Testis (tissue), 5 donors: Measurements from ENCODE around the gene MAS1. TPM values are rescaled to one million over a fixed set of nuclear protein-coding genes. Genes with fewer than 3 reads are reported as not detected.
"Not testable (repeated sequence)": the region's sequence is repeated elsewhere in the genome, so short reads cannot be mapped to it uniquely, and the experiment has no call there.

Experiments used
- DNase-seq: peaks from one replicate; pipeline ENCODE4 v3.0.0-alpha.2; 2019
- H3K27ac ChIP-seq, 2 donors: fragments of 200-600 bp; sonication (generic); one replicate each; pipeline ENCODE4 v1.5.1; 2019
- H3K27me3 ChIP-seq: fragments of 200-600 bp; sonication (generic); one replicate; pipeline ENCODE4 v1.5.1; 2019
- H3K36me3 ChIP-seq: fragments of 200-600 bp; sonication (generic); one replicate; pipeline ENCODE4 v1.5.1; 2017; ENCODE audit warnings: low read depth; ENCODE audit errors: missing control alignments
- H3K4me1 ChIP-seq: fragments of 200-600 bp; sonication (generic); one replicate; pipeline ENCODE4 v1.5.1; 2019
- H3K4me3 ChIP-seq, 2 donors: fragments of 200-600 bp; sonication (generic); one replicate each; pipeline ENCODE4 v1.5.1; 2017 to 2019
- H3K9me3 ChIP-seq: fragments of 200-600 bp; sonication (generic); one replicate; pipeline ENCODE4 v1.5.1; 2017
- POLR2A ChIP-seq: fragments of 450-650 bp; IDR thresholded peaks from one replicate; pipeline ENCODE4 v1.6.1; 2017; ENCODE audit warnings: antibody characterized with exemption, mild to moderate bottlenecking, moderate library complexity
- WGBS, 2 donors: methylation state at CpG; one replicate each; pipeline ENCODE4 v1.1.5; 2018; 5-methylcytosine and 5-hydroxymethylcytosine counted together
- intact Hi-C: fragments of 100-400 bp; cut with DNase I; formaldehyde crosslinking; loops from one replicate; pipeline ENCODE4 v1.15.1; 2023; ENCODE audit warnings: low total_unique reads
- long read RNA-seq, 2 donors: transcript quantifications; one replicate each; lab custom pipeline, GENCODE V29; 2026
- polyA plus RNA-seq: library from polyadenylated mRNA; stranded (reverse); fragments of 350-450 nt; fragmentation: Illumina TruSeq; extraction: RNeasy Lipid Tissue Mini Kit (QIAGEN cat#74804); gene quantifications from one replicate; pipeline ENCODE4 v1.2.3, GENCODE V29; 2014; ENCODE audit warnings: low read depth, low replicate concordance; ENCODE audit not compliant: insufficient read depth
- total RNA-seq, 2 donors: library from RNA; depleted of rRNA; stranded (reverse); fragments of >200 nt; gene quantifications; one replicate each; pipeline ENCODE4 v1.2.3, GENCODE V29; 2016
- TF ChIP-seq, protein P1 (sequence below), 3 experiments: fragments of 450-650 bp in 2 of 3; fragments of 200-600 bp in 1 of 3; sonication (generic) in 1 of 3; IDR thresholded peaks; one replicate each; pipeline ENCODE4 v1.5.1; 2016 to 2019; ENCODE audit warnings: antibody characterized with exemption in 3 of 3, mild to moderate bottlenecking in 2 of 3, moderate library complexity in 1 of 3

The MAS1 gene
- total RNA-seq (under 1 TPM; 0.19 to 0.39 TPM), polyA plus RNA-seq (0.16 TPM)
- long read RNA-seq, donor 1 = 0 reads
- long read RNA-seq, donor 2 = 0 reads

GRCh38 chr6:159890792-159891191 lies at the start of gene MAS1:
MAS1 (plus strand) TSS chr6:159890988; CDS start chr6:159906956, 15,968 bp downstream.
- DNase-seq = no peak
- Histone ChIP-seq H3K9me3 (no peaks in the 10 kb centered on the region), H3K27me3 (no peaks in the 10 kb centered on the region), H3K4me1 (no peaks in the 10 kb centered on the region), H3K36me3 (no peaks in the 10 kb centered on the region), H3K4me3 (no peak within 1 kb of the TSS), H3K27ac (no peak within 1 kb of the TSS)
- TF ChIP-seq POLR2A = no peak
- TF ChIP-seq, protein P1, sequence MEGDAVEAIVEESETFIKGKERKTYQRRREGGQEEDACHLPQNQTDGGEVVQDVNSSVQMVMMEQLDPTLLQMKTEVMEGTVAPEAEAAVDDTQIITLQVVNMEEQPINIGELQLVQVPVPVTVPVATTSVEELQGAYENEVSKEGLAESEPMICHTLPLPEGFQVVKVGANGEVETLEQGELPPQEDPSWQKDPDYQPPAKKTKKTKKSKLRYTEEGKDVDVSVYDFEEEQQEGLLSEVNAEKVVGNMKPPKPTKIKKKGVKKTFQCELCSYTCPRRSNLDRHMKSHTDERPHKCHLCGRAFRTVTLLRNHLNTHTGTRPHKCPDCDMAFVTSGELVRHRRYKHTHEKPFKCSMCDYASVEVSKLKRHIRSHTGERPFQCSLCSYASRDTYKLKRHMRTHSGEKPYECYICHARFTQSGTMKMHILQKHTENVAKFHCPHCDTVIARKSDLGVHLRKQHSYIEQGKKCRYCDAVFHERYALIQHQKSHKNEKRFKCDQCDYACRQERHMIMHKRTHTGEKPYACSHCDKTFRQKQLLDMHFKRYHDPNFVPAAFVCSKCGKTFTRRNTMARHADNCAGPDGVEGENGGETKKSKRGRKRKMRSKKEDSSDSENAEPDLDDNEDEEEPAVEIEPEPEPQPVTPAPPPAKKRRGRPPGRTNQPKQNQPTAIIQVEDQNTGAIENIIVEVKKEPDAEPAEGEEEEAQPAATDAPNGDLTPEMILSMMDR (IDR thresholded peaks at IDR 0.05) = no peak
- intact Hi-C loops = no loop called here
- 77 to 81% methylated on average over 5 to 7 of the region's 7 CpGs for WGBS, 2 donors

DNA sequence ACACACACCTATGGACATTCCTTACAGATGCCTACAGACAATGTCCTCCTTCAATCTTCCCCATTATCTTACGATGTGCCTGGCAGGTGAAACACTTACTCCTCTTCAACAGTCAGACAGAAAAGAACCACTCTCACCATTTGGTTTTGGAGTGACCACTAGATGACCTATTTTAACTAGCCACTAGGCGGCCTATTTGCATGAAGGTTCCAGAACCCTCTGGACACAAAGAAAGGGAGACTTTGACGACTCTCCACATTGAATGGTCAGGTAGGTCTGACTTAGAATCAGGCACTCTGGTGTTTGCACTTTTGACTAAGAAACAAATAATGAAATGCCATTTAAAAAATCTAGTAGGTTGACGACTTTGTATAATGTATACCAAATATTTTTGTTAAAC lies 48.8 kb upstream of the MAS1 start:
- intact Hi-C loops = no loop called here

GRCh38 chr6:159844737-159845645 lies 45.8 kb upstream of the MAS1 start:
- H3K36me3 ChIP-seq = no peaks in the 10 kb centered on the region
- H3K27ac ChIP-seq = no peak overlapping the region
- DNase-seq = no peak
- TF ChIP-seq, protein P1 (IDR thresholded peaks at IDR 0.05) = no peak
- no peak for TF ChIP-seq POLR2A
- intact Hi-C loops = no loop called here
- H3K4me3 ChIP-seq = no peak overlapping the region
- WGBS, 2 donors = 84 to 94% methylated on average over 9 to 12 of the region's 13 CpGs
- no peaks in the 10 kb centered on the region for H3K4me1 ChIP-seq
- no peaks in the 10 kb centered on the region for H3K9me3 ChIP-seq
- no peaks in the 10 kb centered on the region for H3K27me3 ChIP-seq

More for the DNA sequence above, 48.8 kb upstream of the MAS1 start:
- H3K36me3 ChIP-seq = no peaks in the 10 kb centered on the region
- no peaks in the 10 kb centered on the region for H3K9me3 ChIP-seq
- no peak for TF ChIP-seq POLR2A
- TF ChIP-seq, protein P1 (IDR thresholded peaks at IDR 0.05) = no peak
- DNase-seq = no peak
- H3K27ac ChIP-seq = no peak overlapping the region
- H3K4me3 ChIP-seq = no peak overlapping the region
- H3K4me1 ChIP-seq = peaks cover 3% of the 10 kb centered on the region
- WGBS, 2 donors = 81 to 82% methylated on average over 4 of the region's 4 CpGs
- H3K27me3 ChIP-seq = no peaks in the 10 kb centered on the region

- H3K27ac ChIP-seq, intact Hi-C loops, H3K27me3 ChIP-seq, DNase-seq, H3K9me3 ChIP-seq, H3K36me3 ChIP-seq, H3K4me1 ChIP-seq, H3K4me3 ChIP-seq: not testable (repeated sequence)
- WGBS, 2 donors = 84 to 98% methylated on average over 5 of the region's 5 CpGs
These were observed 42.2 kb upstream of the MAS1 start for GRCh38 chr6:159848552-159848951.

GRCh38 chr6:159849851-159850250 lies 40.9 kb upstream of the MAS1 start:
- H3K27me3 ChIP-seq, H3K4me3 ChIP-seq, DNase-seq, H3K9me3 ChIP-seq, H3K36me3 ChIP-seq, H3K4me1 ChIP-seq, intact Hi-C loops, H3K27ac ChIP-seq: not testable (repeated sequence)
- WGBS, 2 donors = 87 to 88% methylated on average over 1 of the region's 1 CpG
